Natural killer cell (primary cell): Measurements from ENCODE around the gene RC3H1. TPM values are rescaled to one million over a fixed set of nuclear protein-coding genes. Genes with fewer than 3 reads are reported as not detected.
"Not testable (repeated sequence)": the region's sequence is repeated elsewhere in the genome, so short reads cannot be mapped to it uniquely, and the experiment has no call there.

Experiments
- ATAC-seq, 3 donors: fragments of 150-1000 bp in 2 of 3; fragments of 200-7000 bp in 1 of 3; cut with Tn5 transposase; 1 replicate in 1 of 3; 2 replicates in 2 of 3; pipeline ENCODE4 v1.10.0; 2021; ENCODE audit warnings: mild to moderate bottlenecking in 2 of 3, moderate library complexity in 2 of 3
- DNase-seq, 2 donors: peaks; one replicate each; pipeline versions ENCODE4 v3.0.0 to v3.0.0-alpha.2; 2013 to 2021; ENCODE audit warnings: mixed read lengths in 1 of 2
- H3K27ac ChIP-seq: one replicate; pipeline ENCODE4 v1.5.1; 2013; ENCODE audit warnings: mild to moderate bottlenecking, low read length
- H3K27me3 ChIP-seq: one replicate; pipeline ENCODE4 v1.6.1; 2013; ENCODE audit warnings: low read length; ENCODE audit not compliant: control insufficient read depth, insufficient read depth
- H3K36me3 ChIP-seq: one replicate; pipeline ENCODE4 v1.6.1; 2013; ENCODE audit warnings: low read length; ENCODE audit not compliant: control insufficient read depth, insufficient read depth
- H3K4me1 ChIP-seq: one replicate; pipeline ENCODE4 v1.6.1; 2013; ENCODE audit warnings: low read length; ENCODE audit not compliant: control insufficient read depth, insufficient read depth
- H3K4me3 ChIP-seq: one replicate; pipeline ENCODE4 v1.5.1; 2013; ENCODE audit warnings: low read length
- H3K9me3 ChIP-seq: one replicate; pipeline ENCODE4 v1.6.1; 2013; ENCODE audit warnings: low read length; ENCODE audit not compliant: control insufficient read depth, insufficient read depth
- H3K27ac Mint-ChIP-seq, 2 donors: one replicate each; pipeline ENCODE4 v1.8.0; 2022; ENCODE audit warnings: mild to moderate bottlenecking in 2 of 2, mixed read lengths in 2 of 2, moderate library complexity in 1 of 2
- H3K27me3 Mint-ChIP-seq, 2 donors: one replicate each; pipeline ENCODE4 v1.8.0; 2022; ENCODE audit warnings: low read depth in 2 of 2, mixed read lengths in 2 of 2
- H3K36me3 Mint-ChIP-seq: one replicate; pipeline ENCODE4 v1.8.0; 2022; ENCODE audit warnings: mixed read lengths
- H3K4me1 Mint-ChIP-seq, 2 donors: one replicate each; pipeline ENCODE4 v1.8.0; 2022; ENCODE audit warnings: mixed read lengths in 2 of 2
- H3K4me3 Mint-ChIP-seq: one replicate; pipeline ENCODE4 v1.8.0; 2022; ENCODE audit warnings: mild to moderate bottlenecking, moderate library complexity, mixed read lengths
- H3K9me3 Mint-ChIP-seq, 2 donors: one replicate each; pipeline ENCODE4 v1.8.0; 2022; ENCODE audit warnings: mixed read lengths in 2 of 2
- whole genome bisulfite sequencing: methylation state at CpG from one replicate; pipeline ENCODE4 v1.1.7; 2013; ENCODE audit warnings: missing lambda C conversion rate; ENCODE audit not compliant: insufficient coverage; 5-methylcytosine and 5-hydroxymethylcytosine counted together
- intact Hi-C: fragments of 100-400 bp; cut with micrococcal nuclease; formaldehyde crosslinking; loops from one replicate; pipeline ENCODE4 v1.14.2; 2022
- total RNA-seq, 4 donors: library from RNA; stranded (reverse); fragments of 120-200 nt in 1 of 4; gene quantifications; one replicate each; pipeline versions ENCODE4 v1.2.3 to v1.2.4, GENCODE V29; 2013 to 2022
- TF ChIP-seq, protein P1 (sequence below): fragments of 200-600 bp; IDR thresholded peaks from one replicate; pipeline ENCODE4 v1.8.0; 2022; ENCODE audit warnings: antibody characterized with exemption

Gene RC3H1
- total RNA-seq, 3 donors from 2014 or later (not counting 1 experiment from before 2014, with no cell fraction given) = 67.8 to 82.1 (median 78.9) TPM

DNA sequence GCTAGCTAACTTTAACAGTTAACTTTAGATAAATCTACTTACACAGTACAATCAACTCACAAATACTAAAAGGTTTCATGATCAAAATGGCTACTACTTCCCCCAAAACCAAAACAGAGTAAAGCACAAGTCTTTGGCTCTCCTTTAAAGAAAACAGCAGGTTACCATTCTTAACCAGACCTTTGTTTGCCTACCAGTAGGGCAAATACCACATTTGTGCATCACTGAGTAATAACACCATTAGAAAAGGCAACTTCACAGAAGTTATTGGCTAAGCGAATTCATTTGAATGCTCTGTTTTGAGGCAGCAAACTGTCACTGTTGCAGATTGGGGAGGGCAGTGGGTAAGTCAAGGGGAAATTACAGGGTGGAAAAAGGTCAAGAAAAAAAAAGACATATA, 87.7 kb downstream of the RC3H1 start:
- peaks cover 14% of the 10 kb centered on the region for H3K36me3 Mint-ChIP-seq
- Histone ChIP-seq H3K4me1 (no peaks in the 10 kb centered on the region), H3K36me3 (peaks cover 57% of the 10 kb centered on the region), H3K9me3 (no peaks in the 10 kb centered on the region), H3K27me3 (no peaks in the 10 kb centered on the region), H3K4me3 (no peak overlapping the region), H3K27ac (no peak overlapping the region)
- TF ChIP-seq, protein P1, sequence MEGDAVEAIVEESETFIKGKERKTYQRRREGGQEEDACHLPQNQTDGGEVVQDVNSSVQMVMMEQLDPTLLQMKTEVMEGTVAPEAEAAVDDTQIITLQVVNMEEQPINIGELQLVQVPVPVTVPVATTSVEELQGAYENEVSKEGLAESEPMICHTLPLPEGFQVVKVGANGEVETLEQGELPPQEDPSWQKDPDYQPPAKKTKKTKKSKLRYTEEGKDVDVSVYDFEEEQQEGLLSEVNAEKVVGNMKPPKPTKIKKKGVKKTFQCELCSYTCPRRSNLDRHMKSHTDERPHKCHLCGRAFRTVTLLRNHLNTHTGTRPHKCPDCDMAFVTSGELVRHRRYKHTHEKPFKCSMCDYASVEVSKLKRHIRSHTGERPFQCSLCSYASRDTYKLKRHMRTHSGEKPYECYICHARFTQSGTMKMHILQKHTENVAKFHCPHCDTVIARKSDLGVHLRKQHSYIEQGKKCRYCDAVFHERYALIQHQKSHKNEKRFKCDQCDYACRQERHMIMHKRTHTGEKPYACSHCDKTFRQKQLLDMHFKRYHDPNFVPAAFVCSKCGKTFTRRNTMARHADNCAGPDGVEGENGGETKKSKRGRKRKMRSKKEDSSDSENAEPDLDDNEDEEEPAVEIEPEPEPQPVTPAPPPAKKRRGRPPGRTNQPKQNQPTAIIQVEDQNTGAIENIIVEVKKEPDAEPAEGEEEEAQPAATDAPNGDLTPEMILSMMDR = no peak
- 93% methylated on average over 1 of the region's 1 CpG for WGBS
- no peaks in the 10 kb centered on the region for H3K27me3 Mint-ChIP-seq
- no peaks in the 10 kb centered on the region for H3K9me3 Mint-ChIP-seq
- DNase-seq (no peak), ATAC-seq (no peak)
- no peak overlapping the region for H3K4me3 Mint-ChIP-seq
- peak overlapping the region; percentile 33 for H3K27ac Mint-ChIP-seq
- H3K4me1 Mint-ChIP-seq = peaks cover 0 to 5% of the 10 kb centered on the region in 2 donors
- intact Hi-C loops = no loop called here

DNA sequence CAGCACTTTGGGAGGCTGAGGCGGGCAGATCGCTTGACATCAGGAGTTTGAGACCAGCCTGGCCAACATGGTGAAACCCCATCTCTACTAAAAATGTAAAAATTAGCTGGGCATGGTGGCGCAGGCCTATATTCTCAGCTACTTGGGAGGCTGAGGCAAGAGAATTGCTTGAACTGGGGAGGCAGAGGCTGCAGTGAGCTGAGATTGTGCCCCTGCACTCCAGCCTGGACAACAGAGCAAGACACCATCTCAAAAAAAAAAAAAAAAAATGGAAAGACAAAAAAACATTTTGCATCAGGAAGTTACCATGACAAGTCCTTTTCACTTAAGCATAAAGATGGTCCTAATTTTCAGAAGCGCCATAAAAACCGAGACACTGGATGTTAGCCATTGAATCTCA, 91.6 kb downstream of the RC3H1 start:
- H3K36me3 Mint-ChIP-seq, H3K27ac ChIP-seq, ATAC-seq, intact Hi-C loops, H3K4me1 ChIP-seq, H3K27me3 Mint-ChIP-seq, H3K4me3 Mint-ChIP-seq, DNase-seq, H3K9me3 ChIP-seq, H3K9me3 Mint-ChIP-seq, H3K4me3 ChIP-seq, H3K27me3 ChIP-seq: not testable (repeated sequence)
- H3K36me3 ChIP-seq = peaks cover 24% of the 10 kb centered on the region
- peaks cover 0 to 10% of the 10 kb centered on the region in 2 donors for H3K4me1 Mint-ChIP-seq
- H3K27ac Mint-ChIP-seq = peak overlapping the region in 1 of 2 donors; percentile 29
- 97% methylated on average over 5 of the region's 5 CpGs for WGBS

GRCh38 chr1:173925306-173926242, 96.6 kb downstream of the RC3H1 start:
- Histone ChIP-seq H3K27me3 (no peaks in the 10 kb centered on the region), H3K9me3 (no peaks in the 10 kb centered on the region), H3K36me3 (no peaks in the 10 kb centered on the region), H3K4me3 (no peak overlapping the region), H3K4me1 (no peaks in the 10 kb centered on the region), H3K27ac (no peak overlapping the region)
- TF ChIP-seq, protein P1 = no peak
- H3K27me3 Mint-ChIP-seq = no peaks in the 10 kb centered on the region
- no peaks in the 10 kb centered on the region for H3K36me3 Mint-ChIP-seq
- 97% methylated on average over 8 of the region's 8 CpGs for WGBS
- ATAC-seq = no peak
- no peak for DNase-seq
- peak overlapping the region in 1 of 2 donors; percentile 2 for H3K27ac Mint-ChIP-seq
- no peak overlapping the region for H3K4me3 Mint-ChIP-seq
- intact Hi-C loops = no loop called here
- H3K9me3 Mint-ChIP-seq = no peaks in the 10 kb centered on the region
- peaks cover 0 to 5% of the 10 kb centered on the region in 2 donors for H3K4me1 Mint-ChIP-seq

DNA sequence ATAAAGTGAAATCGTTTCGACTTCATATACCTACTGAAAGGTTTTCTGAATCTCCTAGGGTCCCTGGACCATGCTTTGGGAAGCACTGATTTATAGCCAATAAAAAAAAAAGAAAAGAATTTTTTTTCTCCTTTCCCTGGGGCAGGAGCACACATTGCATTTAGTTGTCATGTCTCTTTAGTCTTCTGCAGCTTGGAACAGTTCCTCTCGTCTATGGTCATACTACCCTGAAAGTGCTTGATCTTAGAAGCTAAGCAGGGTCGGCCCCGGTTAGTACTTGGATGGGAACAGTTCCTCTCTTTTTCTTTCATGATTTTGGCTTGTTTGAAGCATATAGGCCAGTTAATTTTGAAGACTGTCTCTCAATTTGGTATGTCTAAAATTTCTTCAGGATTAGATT, 101.3 kb downstream of the RC3H1 start:
- H3K27ac ChIP-seq = no peak overlapping the region
- no peaks in the 10 kb centered on the region for H3K9me3 ChIP-seq
- H3K36me3 ChIP-seq = no peaks in the 10 kb centered on the region
- no peaks in the 10 kb centered on the region for H3K36me3 Mint-ChIP-seq
- H3K27ac Mint-ChIP-seq = no peak overlapping the region
- H3K9me3 Mint-ChIP-seq = no peaks in the 10 kb centered on the region
- H3K27me3 Mint-ChIP-seq = no peaks in the 10 kb centered on the region
- H3K4me1 ChIP-seq = no peaks in the 10 kb centered on the region
- no peak overlapping the region for H3K4me3 ChIP-seq
- no peak for ATAC-seq
- no peak for DNase-seq
- WGBS = 93% methylated on average over 5 of the region's 5 CpGs
- intact Hi-C loops = no loop called here
- no peak overlapping the region for H3K4me3 Mint-ChIP-seq
- H3K27me3 ChIP-seq = no peaks in the 10 kb centered on the region
- H3K4me1 Mint-ChIP-seq = no peaks in the 10 kb centered on the region
- TF ChIP-seq, protein P1 = no peak
